ENCODE data around the gene CERT1.
"Not testable (repeated sequence)": the region's sequence is repeated elsewhere in the genome, so short reads cannot be mapped to it uniquely, and the experiment has no call there.

Gene CERT1

GRCh38 chr5:75489847-75490246 is 21.6 kb downstream of the CERT1 start:
- H4K8ac ChIP-seq (ENCODE audit: low read depth, low read length); H2AK5ac ChIP-seq (ENCODE audit: low read length); H3K4ac ChIP-seq (ENCODE audit: low read depth, low read length); H3K27me3 ChIP-seq (ENCODE audit: insufficient read depth, low read length); H3K4me1 ChIP-seq (ENCODE audit: control insufficient read depth in 1 of 2, insufficient read depth in 2 of 2, low read length in 2 of 2); H3K9ac ChIP-seq (ENCODE audit: low read length); H2BK12ac ChIP-seq (ENCODE audit: low read length); H4K12ac ChIP-seq (ENCODE audit: low read depth, low read length); H2AFZ ChIP-seq (ENCODE audit: insufficient read depth, low read length, poor library complexity); H3K79me1 ChIP-seq (ENCODE audit: low read length); H2BK5ac ChIP-seq (ENCODE audit: low read depth, low read length, poor library complexity); H3K9me3 ChIP-seq (ENCODE audit: insufficient read depth, low read depth, low read length); H3K27ac ChIP-seq (ENCODE audit: low read depth, low read length); DNase-seq; H3K4me3 ChIP-seq (ENCODE audit: low read depth, low read length); H3K14ac ChIP-seq (ENCODE audit: low read length); H2BK120ac ChIP-seq (ENCODE audit: insufficient read depth, low read length, poor library complexity); H3K79me2 ChIP-seq (ENCODE audit: control insufficient read depth, insufficient read depth, low read length, poor library complexity); H3K4me2 ChIP-seq (ENCODE audit: low read length); H3K23ac ChIP-seq (ENCODE audit: low read length); H3K18ac ChIP-seq (ENCODE audit: low read length); H3K36me3 ChIP-seq (ENCODE audit: control insufficient read depth in 1 of 2, insufficient read depth in 2 of 2, low read length in 2 of 2); H4K91ac ChIP-seq (ENCODE audit: low read depth, low read length): not testable (repeated sequence)
- WGBS (ENCODE audit: extremely low coverage, insufficient coverage, insufficient read length), result no CpG with 5 or more reads among the region's 6 CpGs

- Histone ChIP-seq H4K91ac (ENCODE audit: low read depth, low read length) (no peak overlapping the region), H3K4ac (ENCODE audit: low read depth, low read length) (no peak overlapping the region), H3K79me1 (ENCODE audit: low read length) (no peaks in the 10 kb centered on the region), H2AK5ac (ENCODE audit: low read length) (no peak overlapping the region), H3K4me1 (ENCODE audit: control insufficient read depth in 1 of 2, insufficient read depth in 2 of 2, low read length in 2 of 2) (no peaks in the 10 kb centered on the region), H2BK120ac (ENCODE audit: insufficient read depth, low read length, poor library complexity) (no peak overlapping the region), H3K27me3 (ENCODE audit: insufficient read depth, low read length) (no peaks in the 10 kb centered on the region), H3K9ac (ENCODE audit: low read length) (no peak overlapping the region), H3K4me2 (ENCODE audit: low read length) (no peak overlapping the region), H3K9me3 (ENCODE audit: insufficient read depth, low read depth, low read length) (no peaks in the 10 kb centered on the region), H4K8ac (ENCODE audit: low read depth, low read length) (no peak overlapping the region), H3K18ac (ENCODE audit: low read length) (no peak overlapping the region), H2BK12ac (ENCODE audit: low read length) (no peak overlapping the region), H3K4me3 (ENCODE audit: low read depth, low read length) (no peak overlapping the region), H2AFZ (ENCODE audit: insufficient read depth, low read length, poor library complexity) (no peak overlapping the region), H3K14ac (ENCODE audit: low read length) (no peak overlapping the region), H3K36me3 (ENCODE audit: control insufficient read depth in 1 of 2, insufficient read depth in 2 of 2, low read length in 2 of 2) (no peaks in the 10 kb centered on the region), H3K23ac (ENCODE audit: low read length) (no peak overlapping the region), H4K12ac (ENCODE audit: low read depth, low read length) (no peak overlapping the region), H2BK5ac (ENCODE audit: low read depth, low read length, poor library complexity) (no peak overlapping the region), H3K27ac (ENCODE audit: low read depth, low read length) (no peak overlapping the region), H3K79me2 (ENCODE audit: control insufficient read depth, insufficient read depth, low read length, poor library complexity) (no peaks in the 10 kb centered on the region)
- DNase-seq, result no peak
- WGBS (ENCODE audit: extremely low coverage, insufficient coverage, insufficient read length), result no CpG with 5 or more reads among the region's 1 CpG
These were observed 26.8 kb downstream of the CERT1 start for GRCh38 chr5:75484605-75485004.

- no peak overlapping the region for H4K91ac ChIP-seq (ENCODE audit: low read depth, low read length)
- H2AK5ac ChIP-seq (ENCODE audit: low read length), result no peak overlapping the region
- WGBS (ENCODE audit: extremely low coverage, insufficient coverage, insufficient read length), result no CpG with 5 or more reads among the region's 3 CpGs
- no peaks in the 10 kb centered on the region for H3K4me1 ChIP-seq (ENCODE audit: control insufficient read depth in 1 of 2, insufficient read depth in 2 of 2, low read length in 2 of 2)
- no peak overlapping the region for H2BK12ac ChIP-seq (ENCODE audit: low read length)
- H3K27me3 ChIP-seq (ENCODE audit: insufficient read depth, low read length), result no peaks in the 10 kb centered on the region
- peak; percentile 61 to 74 for DNase-seq
- no peak overlapping the region for H3K14ac ChIP-seq (ENCODE audit: low read length)
- H3K27ac ChIP-seq (ENCODE audit: low read depth, low read length), result no peak overlapping the region
- no peak overlapping the region for H3K4me3 ChIP-seq (ENCODE audit: low read depth, low read length)
- H3K9me3 ChIP-seq (ENCODE audit: insufficient read depth, low read depth, low read length), result no peaks in the 10 kb centered on the region
- no peaks in the 10 kb centered on the region for H3K36me3 ChIP-seq (ENCODE audit: control insufficient read depth in 1 of 2, insufficient read depth in 2 of 2, low read length in 2 of 2)
- no peak overlapping the region for H3K4ac ChIP-seq (ENCODE audit: low read depth, low read length)
- H2AFZ ChIP-seq (ENCODE audit: insufficient read depth, low read length, poor library complexity), result no peak overlapping the region
- H3K23ac ChIP-seq (ENCODE audit: low read length), result no peak overlapping the region
- H2BK5ac ChIP-seq (ENCODE audit: low read depth, low read length, poor library complexity), result no peak overlapping the region
- no peak overlapping the region for H4K12ac ChIP-seq (ENCODE audit: low read depth, low read length)
- no peak overlapping the region for H3K9ac ChIP-seq (ENCODE audit: low read length)
- H2BK120ac ChIP-seq (ENCODE audit: insufficient read depth, low read length, poor library complexity), result no peak overlapping the region
- no peak overlapping the region for H4K8ac ChIP-seq (ENCODE audit: low read depth, low read length)
- no peaks in the 10 kb centered on the region for H3K79me1 ChIP-seq (ENCODE audit: low read length)
- no peak overlapping the region for H3K4me2 ChIP-seq (ENCODE audit: low read length)
- H3K18ac ChIP-seq (ENCODE audit: low read length), result no peak overlapping the region
- no peaks in the 10 kb centered on the region for H3K79me2 ChIP-seq (ENCODE audit: control insufficient read depth, insufficient read depth, low read length, poor library complexity)
These were observed 28.9 kb downstream of the CERT1 start for GRCh38 chr5:75482482-75482881.

- no CpG with 5 or more reads among the region's 4 CpGs for WGBS (ENCODE audit: extremely low coverage, insufficient coverage, insufficient read length)
- H3K4me3 ChIP-seq (ENCODE audit: low read depth, low read length), result no peak overlapping the region
- no peak overlapping the region for H2BK12ac ChIP-seq (ENCODE audit: low read length)
- no peak overlapping the region for H3K4me2 ChIP-seq (ENCODE audit: low read length)
- no peak overlapping the region for H4K12ac ChIP-seq (ENCODE audit: low read depth, low read length)
- H2AK5ac ChIP-seq (ENCODE audit: low read length), result no peak overlapping the region
- no peak overlapping the region for H3K9ac ChIP-seq (ENCODE audit: low read length)
- no peaks in the 10 kb centered on the region for H3K36me3 ChIP-seq (ENCODE audit: control insufficient read depth in 1 of 2, insufficient read depth in 2 of 2, low read length in 2 of 2)
- no peaks in the 10 kb centered on the region for H3K79me2 ChIP-seq (ENCODE audit: control insufficient read depth, insufficient read depth, low read length, poor library complexity)
- H3K18ac ChIP-seq (ENCODE audit: low read length), result no peak overlapping the region
- no peak overlapping the region for H4K91ac ChIP-seq (ENCODE audit: low read depth, low read length)
- no peak overlapping the region for H2BK120ac ChIP-seq (ENCODE audit: insufficient read depth, low read length, poor library complexity)
- no peak overlapping the region for H3K14ac ChIP-seq (ENCODE audit: low read length)
- no peaks in the 10 kb centered on the region for H3K4me1 ChIP-seq (ENCODE audit: control insufficient read depth in 1 of 2, insufficient read depth in 2 of 2, low read length in 2 of 2)
- no peak overlapping the region for H2BK5ac ChIP-seq (ENCODE audit: low read depth, low read length, poor library complexity)
- no peak for DNase-seq
- no peak overlapping the region for H2AFZ ChIP-seq (ENCODE audit: insufficient read depth, low read length, poor library complexity)
- no peak overlapping the region for H3K23ac ChIP-seq (ENCODE audit: low read length)
- H3K9me3 ChIP-seq (ENCODE audit: insufficient read depth, low read depth, low read length), result no peaks in the 10 kb centered on the region
- H4K8ac ChIP-seq (ENCODE audit: low read depth, low read length), result no peak overlapping the region
- H3K27ac ChIP-seq (ENCODE audit: low read depth, low read length), result no peak overlapping the region
- H3K27me3 ChIP-seq (ENCODE audit: insufficient read depth, low read length), result no peaks in the 10 kb centered on the region
- H3K79me1 ChIP-seq (ENCODE audit: low read length), result no peaks in the 10 kb centered on the region
- H3K4ac ChIP-seq (ENCODE audit: low read depth, low read length), result no peak overlapping the region
These were observed 30.4 kb downstream of the CERT1 start for GRCh38 chr5:75481024-75481423.
